Urothelium cell line (cell line): ENCODE data around the gene BCAS1.
A peak's percentile ranks its signal among the peaks of the same experiment; 100 is the strongest.

ENCODE experiments used
- DNase-seq: peaks from one replicate; pipeline ENCODE4 v3.0.0; 2011; ENCODE audit warnings: low spot score, mixed read lengths
- FAIRE-seq: peaks from 2 replicates; lab custom pipeline; 2011; peaks lifted over from hg19 to GRCh38; lab: Jason Lieb, UNC

Gene BCAS1, protein sequence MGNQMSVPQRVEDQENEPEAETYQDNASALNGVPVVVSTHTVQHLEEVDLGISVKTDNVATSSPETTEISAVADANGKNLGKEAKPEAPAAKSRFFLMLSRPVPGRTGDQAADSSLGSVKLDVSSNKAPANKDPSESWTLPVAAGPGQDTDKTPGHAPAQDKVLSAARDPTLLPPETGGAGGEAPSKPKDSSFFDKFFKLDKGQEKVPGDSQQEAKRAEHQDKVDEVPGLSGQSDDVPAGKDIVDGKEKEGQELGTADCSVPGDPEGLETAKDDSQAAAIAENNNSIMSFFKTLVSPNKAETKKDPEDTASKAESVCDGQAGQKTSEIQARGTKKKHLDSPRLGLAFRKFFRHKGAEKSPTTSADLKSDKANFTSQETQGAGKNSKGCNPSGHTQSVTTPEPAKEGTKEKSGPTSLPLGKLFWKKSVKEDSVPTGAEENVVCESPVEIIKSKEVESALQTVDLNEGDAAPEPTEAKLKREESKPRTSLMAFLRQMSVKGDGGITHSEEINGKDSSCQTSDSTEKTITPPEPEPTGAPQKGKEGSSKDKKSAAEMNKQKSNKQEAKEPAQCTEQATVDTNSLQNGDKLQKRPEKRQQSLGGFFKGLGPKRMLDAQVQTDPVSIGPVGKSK

DNA sequence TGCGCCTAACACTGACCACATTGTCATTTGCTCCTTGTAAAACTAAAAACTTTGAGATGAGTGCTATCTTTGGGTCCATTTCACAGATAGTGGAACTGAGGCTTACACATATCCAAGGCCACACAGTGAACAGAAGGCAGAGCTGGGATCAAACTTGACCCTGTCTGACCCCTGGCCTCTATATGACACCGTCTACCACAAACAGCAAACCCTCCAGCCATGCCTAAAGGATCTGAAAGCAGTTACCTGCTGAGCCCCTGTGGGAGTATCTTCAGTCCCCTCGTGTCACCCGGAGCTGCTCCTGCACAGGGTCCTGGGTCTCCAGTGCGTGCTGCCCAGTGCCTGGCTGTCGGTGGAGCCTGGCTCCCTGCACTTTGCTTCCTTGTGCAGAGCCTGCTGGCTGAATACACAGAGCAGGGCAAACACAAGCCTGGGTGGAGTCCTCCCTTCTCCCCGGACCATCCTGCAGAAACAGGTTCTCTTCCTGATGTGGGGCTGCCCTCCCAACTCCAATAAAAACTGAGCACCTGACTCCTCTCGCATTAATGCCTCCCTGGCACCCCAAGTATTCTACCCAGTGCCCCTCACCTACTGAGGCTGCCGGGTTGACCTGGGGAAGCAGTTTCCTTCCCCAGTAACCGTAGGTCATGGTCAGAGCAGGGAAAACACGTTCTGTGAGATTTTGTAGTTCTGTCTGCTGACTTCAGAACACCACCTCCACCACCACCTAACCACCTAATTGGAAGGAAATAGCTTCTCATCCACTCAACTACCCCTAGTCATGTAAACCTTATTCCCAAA, at the start of gene BCAS1:
Gene BCAS1 (minus strand): TSS at position 408 of the 801 bp plus-strand sequence. CDS start 11,876 bp downstream, outside the sequence.
- DNase-seq, result no peak
- FAIRE-seq, result no peak

DNA sequence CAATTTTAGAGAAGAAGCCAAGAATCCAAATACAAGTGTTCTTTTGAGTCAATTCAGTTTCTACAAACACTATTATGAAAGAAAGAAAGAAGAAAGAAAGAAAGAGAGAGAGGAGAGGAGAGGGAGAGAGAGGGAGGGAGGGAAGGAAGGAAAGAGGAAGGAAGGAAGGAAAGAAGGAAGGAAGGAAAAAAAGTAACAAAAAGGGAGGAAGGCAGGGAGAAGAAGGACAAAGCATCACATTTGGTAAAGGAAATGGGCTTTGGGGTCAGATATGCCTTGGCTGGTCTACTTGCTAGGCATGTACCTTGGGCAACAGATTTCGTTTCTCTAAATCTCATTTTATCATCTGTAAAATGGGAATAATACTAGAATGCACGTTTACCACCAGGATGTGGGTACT, 49.4 kb upstream of the BCAS1 start:
- DNase-seq (no peak), FAIRE-seq (no peak)

DNA sequence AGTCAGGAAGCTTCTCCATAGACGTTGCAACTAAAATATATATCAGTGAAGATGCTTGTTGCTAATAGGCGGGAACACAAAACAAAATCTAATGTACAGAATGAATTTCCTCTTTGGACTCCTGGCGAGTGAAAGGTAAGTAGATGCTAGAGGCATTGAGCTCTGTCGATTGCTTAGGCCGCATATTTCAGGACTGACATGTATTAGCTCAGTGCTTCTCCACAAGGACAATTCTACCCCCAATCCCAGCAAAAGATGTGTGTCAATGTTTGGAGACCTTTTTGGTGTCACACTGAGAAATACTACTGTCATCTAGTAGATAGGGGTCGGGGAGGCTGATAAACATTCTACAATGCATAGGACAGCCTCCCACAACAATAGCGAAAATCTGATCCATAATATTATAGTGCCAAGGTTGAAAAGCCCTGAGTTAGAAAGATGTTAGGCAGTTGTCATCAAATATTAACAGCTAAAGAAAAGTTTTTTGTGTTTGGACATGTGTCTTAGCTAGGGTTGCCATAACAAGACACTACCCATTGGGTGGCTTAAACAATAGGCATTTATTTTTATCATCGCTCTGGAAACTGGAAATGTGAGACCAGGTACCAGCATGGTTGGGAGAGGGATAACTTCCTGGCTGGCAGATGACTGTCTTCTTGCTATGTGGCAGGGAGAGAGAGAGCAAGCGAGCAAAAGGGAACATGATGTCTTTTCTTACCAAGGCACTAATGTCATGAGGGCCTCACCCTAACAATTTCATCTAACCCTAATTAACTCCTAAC, 48.0 kb upstream of the BCAS1 start:
- DNase-seq, result no peak
- no peak for FAIRE-seq

DNA sequence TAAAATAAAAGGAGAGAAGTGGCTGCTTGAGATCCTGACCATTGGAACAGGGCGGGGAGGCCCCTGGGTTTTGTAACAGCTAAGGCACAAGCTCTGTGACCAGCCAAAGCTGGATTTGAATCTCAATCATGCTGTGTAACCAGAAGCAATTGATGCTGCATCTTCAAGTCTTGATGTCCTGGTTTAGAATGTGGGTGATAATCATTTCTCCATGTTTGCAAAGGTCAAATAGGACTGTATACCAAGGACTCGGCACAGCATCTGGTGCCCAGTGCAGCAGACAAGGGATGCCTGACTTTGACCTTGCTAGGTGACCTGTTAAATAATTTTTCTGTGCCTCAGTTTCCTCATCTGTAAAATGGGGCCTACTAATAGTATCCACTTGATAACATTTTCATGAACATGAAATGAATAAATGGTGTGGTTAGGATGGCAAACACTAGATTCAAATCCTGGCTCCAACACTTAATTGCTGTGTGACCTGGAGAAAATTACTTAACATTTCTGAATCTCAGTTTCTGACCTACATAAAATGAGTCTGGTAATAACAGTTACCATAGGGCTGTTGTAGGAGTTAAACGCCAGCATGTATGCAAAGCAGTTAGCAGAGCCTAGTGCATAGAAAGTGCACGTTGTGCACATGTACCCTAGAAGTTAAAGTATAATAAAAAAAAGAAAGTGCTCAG, 46.3 kb upstream of the BCAS1 start:
- FAIRE-seq (no peak), DNase-seq (no peak)

DNA sequence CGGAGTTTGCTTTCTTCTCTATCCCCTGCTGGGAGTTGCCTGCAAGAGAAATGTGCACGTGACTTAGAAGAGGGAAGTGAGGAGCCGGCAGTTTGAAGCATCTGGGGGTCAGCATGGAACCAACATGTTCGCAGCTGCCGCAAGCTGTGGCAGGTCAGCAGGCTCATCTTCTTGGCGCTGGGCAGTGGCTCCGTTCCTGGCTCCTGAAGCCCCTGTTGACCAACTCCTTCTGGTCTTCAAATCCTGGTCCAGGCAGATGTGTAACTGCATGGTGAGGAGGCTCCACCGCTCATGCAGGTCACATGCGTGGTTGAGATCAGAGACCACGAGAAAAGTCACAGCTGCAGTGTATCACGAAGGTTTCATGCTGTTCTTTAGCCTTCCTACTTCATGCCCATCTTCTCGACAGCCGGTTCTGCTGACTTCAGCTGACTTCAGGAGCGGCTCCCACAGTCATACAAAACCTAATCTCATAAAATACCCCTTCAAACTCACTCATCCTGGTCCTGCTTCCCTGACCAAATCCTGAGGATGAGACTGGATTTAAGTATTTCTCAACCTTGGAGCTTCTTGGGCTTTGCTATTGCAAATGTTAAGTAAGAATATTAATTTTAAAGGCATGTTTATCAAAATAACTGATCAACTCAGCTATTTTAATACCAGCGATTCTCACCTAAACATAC, 44.9 kb upstream of the BCAS1 start:
- FAIRE-seq (no peak), DNase-seq (no peak)

DNA sequence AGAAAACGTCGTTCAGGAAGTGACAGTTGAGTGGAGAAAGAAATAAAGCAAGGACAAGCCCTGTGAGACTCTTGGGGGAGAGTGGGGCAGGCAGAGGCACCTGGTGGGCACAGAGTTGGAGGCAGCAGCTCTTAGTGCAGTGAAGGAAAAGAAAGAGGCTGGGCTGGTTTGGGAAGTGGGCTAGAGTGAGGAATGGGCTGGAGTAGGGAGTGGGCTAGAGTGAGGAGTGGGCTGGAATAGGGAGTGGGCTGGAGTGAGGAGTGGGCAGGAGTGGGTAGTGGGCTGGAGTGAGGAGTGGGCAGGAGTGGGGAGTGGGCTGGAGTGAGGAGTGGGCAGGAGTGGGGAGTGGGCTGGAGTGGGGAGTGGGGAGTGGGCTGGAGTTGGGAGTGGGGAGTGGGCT, 43.7 kb upstream of the BCAS1 start:
- FAIRE-seq (no peak), DNase-seq (no peak)

DNA sequence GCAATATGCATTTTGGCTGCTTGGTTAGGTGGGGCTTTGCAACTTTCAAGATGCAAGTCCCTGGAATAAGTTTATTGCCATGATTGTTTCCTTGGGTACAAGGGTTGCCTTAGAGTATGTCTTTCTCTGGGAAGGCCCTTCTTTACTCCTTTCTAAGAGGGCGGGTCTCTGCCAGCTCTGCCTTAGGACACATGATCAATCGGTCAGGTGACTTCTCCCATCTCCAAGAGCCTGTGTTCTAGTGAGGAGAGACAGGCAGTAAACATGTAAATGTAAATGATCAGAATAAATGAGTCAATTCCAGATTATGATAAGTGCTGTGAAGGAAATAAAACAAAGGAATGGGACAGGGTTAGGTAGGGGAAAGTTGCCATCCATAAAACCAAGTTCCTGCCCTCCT, 43.2 kb upstream of the BCAS1 start:
- FAIRE-seq (no peak), DNase-seq (no peak)

DNA sequence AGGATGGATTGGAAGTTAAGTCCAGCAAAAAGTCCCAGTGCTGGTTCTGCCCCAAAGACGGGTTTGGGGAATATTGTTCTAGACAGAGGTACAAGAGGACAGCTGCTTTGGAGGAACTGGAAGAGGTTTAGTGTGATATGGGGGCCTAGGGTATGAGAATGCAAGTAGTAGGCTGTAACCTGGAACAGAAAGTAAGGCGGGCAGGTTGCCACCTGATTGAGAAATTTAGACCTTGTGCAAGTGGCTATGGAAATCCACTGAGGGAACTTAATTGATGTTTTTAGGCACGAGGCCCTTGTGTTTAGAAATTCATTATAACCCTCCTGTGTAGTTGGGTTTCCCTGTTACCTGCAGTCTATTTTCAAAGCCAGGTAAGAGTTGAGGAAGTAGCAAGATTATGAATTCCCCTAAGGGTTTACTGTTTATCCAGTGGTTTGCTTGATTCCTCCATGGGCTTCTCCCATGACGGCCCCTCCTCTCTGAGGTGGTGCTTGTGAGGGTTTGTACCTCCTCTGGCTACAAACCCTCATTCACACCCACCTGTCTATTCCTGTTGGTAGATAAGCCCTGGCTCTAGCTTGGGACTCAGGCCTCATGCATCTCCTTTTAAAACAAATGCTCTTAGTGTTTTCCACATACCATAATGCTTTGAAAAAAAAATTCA, 42.0 kb upstream of the BCAS1 start:
- FAIRE-seq (no peak), DNase-seq (no peak)

DNA sequence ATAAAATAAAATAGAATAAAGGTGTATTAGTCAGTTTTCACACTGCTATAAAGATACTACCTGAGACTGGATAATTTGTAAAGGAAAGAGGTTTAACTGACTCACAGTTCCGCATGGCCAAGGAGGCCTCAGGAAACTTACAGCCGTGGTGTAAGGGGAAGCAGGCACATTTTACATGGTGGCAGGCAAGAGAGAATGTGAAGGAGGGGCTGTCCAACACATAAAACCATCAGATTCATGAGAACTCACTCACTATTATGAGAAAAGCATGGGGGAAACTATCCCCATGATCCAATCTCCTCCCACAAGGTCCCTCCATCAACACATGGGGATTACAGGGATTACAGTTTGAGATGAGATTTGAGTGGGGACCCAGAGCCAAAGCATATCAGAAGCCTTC, 41.1 kb upstream of the BCAS1 start:
- FAIRE-seq (no peak), DNase-seq (no peak)

DNA sequence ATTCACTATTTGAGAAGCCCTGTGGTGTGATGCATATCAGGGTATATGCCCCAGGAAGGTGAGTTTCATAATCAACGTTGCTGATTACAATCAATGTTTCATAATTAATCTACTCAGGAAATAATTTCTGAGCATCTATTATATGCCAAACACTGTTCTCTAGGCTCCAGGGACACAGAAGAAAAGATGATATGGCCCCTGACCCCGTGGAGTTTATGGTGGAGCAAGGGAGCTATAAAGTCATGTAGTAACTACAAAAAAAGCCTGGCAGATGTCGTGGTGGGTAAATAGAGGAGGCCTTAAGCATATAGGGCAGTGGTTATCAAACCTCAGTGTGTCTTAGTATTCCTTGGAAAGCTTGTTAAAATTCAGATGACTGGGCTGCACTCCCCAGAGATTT, 40.1 kb upstream of the BCAS1 start:
- no peak for DNase-seq
- no peak for FAIRE-seq

DNA sequence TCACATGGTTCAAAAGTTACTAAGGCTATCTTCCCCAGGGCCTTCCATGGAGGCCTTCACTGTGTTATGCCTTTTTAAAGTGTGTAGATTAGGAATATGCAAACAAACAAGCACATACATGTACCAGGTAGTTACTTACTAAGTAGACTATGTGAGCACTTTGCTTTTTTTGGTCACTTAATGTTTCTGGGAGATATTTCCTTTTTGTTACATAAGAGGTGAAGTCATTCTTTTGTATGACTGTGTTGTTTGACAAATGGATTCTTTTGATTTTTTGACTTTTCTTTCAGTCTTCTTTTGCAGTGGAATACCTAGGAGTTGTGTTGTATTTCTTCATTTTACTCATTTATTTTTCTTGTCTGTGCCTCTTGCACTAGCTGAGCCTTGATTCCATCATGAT, 39.6 kb upstream of the BCAS1 start:
- no peak for DNase-seq
- FAIRE-seq, result peak; percentile 13

DNA sequence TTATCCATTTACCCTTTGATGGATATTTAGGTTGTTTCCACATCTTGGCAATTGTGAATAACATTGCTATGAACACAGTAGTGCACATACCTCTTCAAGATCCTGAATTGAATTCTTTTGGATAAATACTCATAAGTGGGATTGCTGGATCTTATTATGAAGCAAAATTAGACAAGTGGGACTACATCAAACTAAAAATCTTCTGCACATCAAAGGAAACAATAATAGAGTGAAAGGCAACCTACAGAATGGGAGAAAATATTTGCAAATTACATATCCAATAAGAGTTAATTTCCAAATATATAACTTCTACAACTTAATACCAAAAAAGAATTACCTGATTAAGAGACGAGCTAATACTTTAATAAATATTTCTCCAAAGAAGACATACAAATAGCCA, 38.4 kb upstream of the BCAS1 start:
- FAIRE-seq (no peak), DNase-seq (no peak)

DNA sequence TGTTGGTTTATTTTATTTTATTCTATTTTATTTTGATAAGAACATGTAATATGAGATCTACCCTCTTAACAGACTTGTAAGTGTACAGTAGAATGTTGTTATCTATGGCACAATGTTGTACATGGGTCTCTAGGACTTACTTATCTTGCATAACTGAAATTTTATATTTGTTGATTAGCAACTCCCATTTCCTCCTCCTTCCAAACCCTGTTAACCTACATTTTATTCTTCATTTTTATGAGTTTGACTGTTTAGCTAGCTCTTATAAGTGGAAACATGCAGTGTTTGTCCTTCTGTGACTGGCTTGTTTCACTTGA, 37.9 kb upstream of the BCAS1 start:
- FAIRE-seq, result no peak

DNA sequence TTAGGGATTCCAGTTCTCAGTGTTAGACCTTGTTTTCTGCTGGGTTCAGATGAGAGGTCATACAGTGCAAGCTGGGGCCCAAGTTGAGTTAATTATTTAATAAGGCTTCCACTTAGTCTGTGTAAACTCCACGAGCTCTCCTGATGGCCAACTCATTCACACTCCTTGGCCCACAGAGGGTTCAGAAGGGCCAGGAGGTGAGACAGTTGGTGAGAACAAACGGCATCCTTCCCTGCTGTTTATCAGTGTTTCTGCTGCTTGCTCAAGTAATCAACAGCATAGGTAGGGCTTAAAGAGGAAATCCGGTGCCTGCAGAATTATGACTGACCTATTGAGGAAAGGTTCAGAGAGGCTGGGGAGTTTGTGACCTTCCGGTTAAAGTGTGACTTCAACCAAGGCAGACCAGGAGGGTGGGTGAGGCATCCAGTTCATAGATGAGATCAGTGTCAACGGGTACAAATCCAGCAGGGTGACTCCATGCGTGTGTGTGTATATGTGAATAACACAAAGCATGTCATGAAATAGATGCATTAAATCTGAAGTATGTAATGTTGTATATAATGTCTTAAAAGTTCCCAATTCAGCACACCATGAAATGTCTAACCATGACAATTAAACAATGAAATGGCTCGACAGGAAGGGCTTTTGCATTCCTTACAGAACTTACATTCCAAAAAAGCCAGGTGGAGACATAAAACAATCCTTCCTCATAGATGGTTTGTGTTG, 37.4 kb upstream of the BCAS1 start:
- DNase-seq, result no peak
- FAIRE-seq, result peak; percentile 52

More for the DNA sequence above, 37.9 kb upstream of the BCAS1 start:
- DNase-seq, result no peak

DNA sequence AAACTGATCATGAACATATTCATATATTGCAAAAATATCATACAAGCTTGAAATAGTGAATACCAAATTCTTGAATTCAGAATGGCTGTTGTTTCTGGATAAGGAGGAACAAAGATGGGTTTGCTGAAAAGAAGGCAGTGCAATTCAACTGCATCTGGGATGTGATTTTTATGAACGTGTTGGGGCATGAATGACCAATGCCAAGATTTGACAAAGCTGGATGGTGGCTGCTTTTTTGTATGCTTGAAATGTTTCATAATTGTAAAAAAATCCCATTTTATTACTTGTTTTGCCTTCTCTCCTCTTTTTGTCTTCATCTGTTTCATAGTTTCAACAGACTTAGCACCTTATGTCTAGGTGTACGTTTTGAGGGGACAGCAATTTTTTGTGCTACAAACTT, 36.8 kb upstream of the BCAS1 start:
- FAIRE-seq, result no peak
- no peak for DNase-seq

DNA sequence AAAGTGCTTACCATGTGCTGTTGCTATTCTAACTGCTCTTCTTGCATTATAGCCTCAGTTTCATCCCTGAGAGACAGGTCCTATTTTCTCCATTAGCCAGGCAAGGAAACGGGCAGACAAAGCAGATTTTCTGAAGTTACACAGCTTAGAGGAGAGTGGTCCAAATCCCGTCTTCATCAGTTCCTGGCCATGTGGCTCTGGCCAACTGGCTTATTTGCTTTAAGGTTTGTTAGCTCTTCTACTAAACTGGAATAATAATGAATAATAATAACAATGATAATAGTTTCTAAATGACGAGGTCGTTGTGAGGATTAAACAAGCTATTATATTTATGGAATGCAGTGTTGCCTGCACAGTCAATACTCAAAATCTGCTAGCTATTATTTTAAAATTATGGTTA, 35.8 kb upstream of the BCAS1 start:
- FAIRE-seq (no peak), DNase-seq (no peak)

DNA sequence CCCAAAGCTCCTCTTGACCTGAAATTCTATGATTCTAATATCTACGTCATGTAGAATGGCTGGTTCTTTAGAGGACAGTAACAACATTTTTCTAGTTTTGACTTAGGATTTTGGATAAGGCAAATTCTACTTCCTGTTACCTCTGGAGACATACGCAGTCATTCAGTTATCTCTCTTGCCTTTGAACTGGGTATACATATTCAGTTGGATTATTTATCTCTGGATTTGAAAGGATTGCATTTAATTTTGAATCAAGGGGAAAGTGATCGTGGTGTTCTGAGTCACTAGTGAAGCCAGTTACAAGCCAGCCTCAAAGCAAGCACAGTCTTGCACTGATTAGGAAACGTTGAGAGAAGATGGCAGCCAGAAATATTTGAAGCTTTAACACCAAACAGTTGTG, 35.3 kb upstream of the BCAS1 start:
- FAIRE-seq (no peak), DNase-seq (no peak)

DNA sequence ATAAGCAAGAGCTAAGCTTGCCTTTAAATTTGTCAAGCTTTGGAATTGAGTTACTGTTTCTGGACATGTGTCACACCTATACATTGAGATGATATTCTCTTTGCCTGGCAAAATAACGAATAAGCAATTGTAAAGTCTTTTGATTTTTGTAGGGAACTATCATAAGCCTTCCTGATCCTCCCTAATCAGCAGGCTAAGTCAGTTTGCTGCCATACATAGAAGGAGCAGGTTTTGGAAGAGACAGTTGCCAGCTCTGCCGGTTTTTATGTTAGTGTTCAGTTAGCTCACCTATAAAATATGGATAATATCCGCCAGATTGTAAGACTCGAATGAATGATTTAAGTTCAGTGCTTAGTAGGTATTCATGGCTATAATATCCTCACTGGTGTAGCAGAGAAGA, 34.4 kb upstream of the BCAS1 start:
- FAIRE-seq, result peak; percentile 69
- no peak for DNase-seq
